A673 (cell line): Measurements from ENCODE around the gene ERP44. TPM values are rescaled to one million over a fixed set of nuclear protein-coding genes. Genes with fewer than 3 reads are reported as not detected.
"Not testable (repeated sequence)": the region's sequence is repeated elsewhere in the genome, so short reads cannot be mapped to it uniquely, and the experiment has no call there.

Experiments
- BruUV-seq: library from RNA; stranded (reverse); fragments of 400-500 nt; replicated peaks from 2 replicates; lab custom pipeline; 2021; lab: Mats Ljungman, UMichigan
- CTCF ChIA-PET: fragments of 300-600 bp; sonication (Branson Sonifier 250); formaldehyde crosslinking; loops from one replicate; lab custom pipeline; 2022; ENCODE audit warnings: antibody characterized with exemption; lab: Charles Lee
- POLR2A ChIA-PET: fragments of 300-600 bp; sonication (Branson Sonifier 250); formaldehyde crosslinking; loops from one replicate; lab custom pipeline; 2022; ENCODE audit warnings: antibody characterized with exemption; ENCODE audit not compliant: low non-redundant PET; lab: Charles Lee
- DNase-seq: peaks from one replicate; pipeline ENCODE4 v3.0.0-alpha.2; 2015; ENCODE audit warnings: low spot score
- H3K27ac ChIP-seq: fragments of 200-600 bp; sonication (generic); 2 replicates; pipeline ENCODE4 v1.5.1; 2016; ENCODE audit warnings: mixed run types, low read depth, mild to moderate bottlenecking, mixed read lengths, antibody characterized with exemption, low read length; ENCODE audit not compliant: poor library complexity, severe bottlenecking
- H3K27me3 ChIP-seq: fragments of 200-600 bp; sonication (generic); replicated peaks from 2 replicates; pipeline ENCODE4 v1.6.1; 2017; ENCODE audit warnings: mixed run types, low read depth, mild to moderate bottlenecking, mixed read lengths, antibody characterized with exemption, low read length; ENCODE audit not compliant: insufficient read depth, poor library complexity
- H3K36me3 ChIP-seq: fragments of 200-600 bp; sonication (generic); 2 replicates; pipeline ENCODE4 v1.6.1; 2016; ENCODE audit warnings: mixed run types, mild to moderate bottlenecking, mixed read lengths, antibody characterized with exemption, low read length; ENCODE audit not compliant: insufficient read depth, poor library complexity, severe bottlenecking
- H3K4me1 ChIP-seq: fragments of 200-600 bp; sonication (generic); 2 replicates; pipeline ENCODE4 v1.6.1; 2017; ENCODE audit warnings: mixed run types, mild to moderate bottlenecking, mixed read lengths, antibody characterized with exemption, low read length; ENCODE audit not compliant: insufficient read depth, poor library complexity, severe bottlenecking
- H3K4me3 ChIP-seq: fragments of 200-600 bp; sonication (generic); 2 replicates; pipeline ENCODE4 v1.5.1; 2016; ENCODE audit warnings: low read depth, mixed run types, mild to moderate bottlenecking, mixed read lengths, low read length; ENCODE audit not compliant: poor library complexity, severe bottlenecking
- H3K9me3 ChIP-seq: fragments of 200-600 bp; sonication (generic); 2 replicates; pipeline ENCODE4 v1.6.1; 2016; ENCODE audit warnings: mixed run types, low read depth, mild to moderate bottlenecking, mixed read lengths, antibody characterized with exemption, low read length; ENCODE audit not compliant: poor library complexity, severe bottlenecking
- EZH2 ChIP-seq: fragments of 200-600 bp; sonication (generic); IDR thresholded peaks from 2 replicates; pipeline ENCODE4 v1.6.1; 2017; ENCODE audit warnings: borderline replicate concordance, low read depth, mild to moderate bottlenecking, mixed read lengths, antibody characterized with exemption, low read length; ENCODE audit not compliant: poor library complexity, severe bottlenecking
- intact Hi-C: fragments of 100-400 bp; cut with micrococcal nuclease; formaldehyde crosslinking; loops from one replicate; pipeline ENCODE4 v1.10.0; 2022; ENCODE audit not compliant: unreplicated experiment
- total RNA-seq: library from RNA; stranded (reverse); gene quantifications from 2 replicates; pipeline ENCODE4 v1.2.3, GENCODE V29; 2021
- TF ChIP-seq, protein P1 (sequence below): fragments of 300-800, 200-600 bp; sonication (generic); conservative IDR thresholded peaks from 2 replicates; pipeline ENCODE4 v1.5.1; 2017; ENCODE audit warnings: low read depth, mild to moderate bottlenecking, antibody characterized with exemption, low read length, moderate library complexity, mixed read lengths

Gene ERP44
- total RNA-seq, 1 experiment from 2014 or later, result 16.8 TPM

- H3K27me3 ChIP-seq, BruUV-seq, H3K9me3 ChIP-seq, H3K4me3 ChIP-seq, H3K27ac ChIP-seq, DNase-seq, intact Hi-C loops, H3K36me3 ChIP-seq, POLR2A ChIA-PET, CTCF ChIA-PET, H3K4me1 ChIP-seq: not testable (repeated sequence)
- TF ChIP-seq, protein P1, sequence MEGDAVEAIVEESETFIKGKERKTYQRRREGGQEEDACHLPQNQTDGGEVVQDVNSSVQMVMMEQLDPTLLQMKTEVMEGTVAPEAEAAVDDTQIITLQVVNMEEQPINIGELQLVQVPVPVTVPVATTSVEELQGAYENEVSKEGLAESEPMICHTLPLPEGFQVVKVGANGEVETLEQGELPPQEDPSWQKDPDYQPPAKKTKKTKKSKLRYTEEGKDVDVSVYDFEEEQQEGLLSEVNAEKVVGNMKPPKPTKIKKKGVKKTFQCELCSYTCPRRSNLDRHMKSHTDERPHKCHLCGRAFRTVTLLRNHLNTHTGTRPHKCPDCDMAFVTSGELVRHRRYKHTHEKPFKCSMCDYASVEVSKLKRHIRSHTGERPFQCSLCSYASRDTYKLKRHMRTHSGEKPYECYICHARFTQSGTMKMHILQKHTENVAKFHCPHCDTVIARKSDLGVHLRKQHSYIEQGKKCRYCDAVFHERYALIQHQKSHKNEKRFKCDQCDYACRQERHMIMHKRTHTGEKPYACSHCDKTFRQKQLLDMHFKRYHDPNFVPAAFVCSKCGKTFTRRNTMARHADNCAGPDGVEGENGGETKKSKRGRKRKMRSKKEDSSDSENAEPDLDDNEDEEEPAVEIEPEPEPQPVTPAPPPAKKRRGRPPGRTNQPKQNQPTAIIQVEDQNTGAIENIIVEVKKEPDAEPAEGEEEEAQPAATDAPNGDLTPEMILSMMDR, result peak; percentile 24; the same call in 1 of the 2 replicates
Measured at GRCh38 chr9:100136799-100137198, 38.0 kb upstream of the ERP44 start.

GRCh38 chr9:100134731-100135130 is 35.9 kb upstream of the ERP44 start:
- no TSS peak for BruUV-seq
- intact Hi-C loops, result no loop called here
- Histone ChIP-seq H3K4me3 (no peak overlapping the region), H3K36me3 (no peaks in the 10 kb centered on the region), H3K27ac (no peak overlapping the region), H3K9me3 (no peaks in the 10 kb centered on the region), H3K27me3 (no peaks in the 10 kb centered on the region), H3K4me1 (no peaks in the 10 kb centered on the region)
- no peak for DNase-seq
- POLR2A ChIA-PET, result no interaction called here
- CTCF ChIA-PET, result no interaction called here
- TF ChIP-seq, protein P1, result no peak
- TF ChIP-seq EZH2, result no peak

DNA sequence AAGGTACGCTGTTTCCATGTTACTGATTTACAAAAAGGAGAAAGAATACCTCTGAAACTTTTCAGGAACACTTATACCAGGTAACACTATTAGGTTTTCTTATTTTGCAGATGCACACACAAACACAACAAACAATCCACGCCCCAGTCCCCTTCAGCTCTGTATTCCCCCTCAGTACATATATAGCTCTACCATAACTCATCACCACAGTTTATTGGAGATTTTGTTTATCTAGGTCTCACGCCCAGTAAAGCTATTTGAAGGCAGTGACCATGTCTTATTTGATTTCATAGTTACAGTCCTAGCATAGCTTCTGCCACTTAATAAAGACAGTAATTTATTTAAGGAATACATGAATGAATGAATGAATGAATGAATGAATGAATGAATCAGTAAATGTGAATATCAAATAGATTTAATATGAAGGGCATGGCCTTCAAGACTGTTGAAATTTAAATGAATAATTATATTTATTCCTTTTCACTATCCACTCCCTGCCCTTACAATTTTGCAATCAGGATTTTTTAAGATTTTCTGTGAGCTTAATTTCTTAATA is 33.2 kb upstream of the ERP44 start:
- no TSS peak for BruUV-seq
- no peak overlapping the region for H3K27ac ChIP-seq
- CTCF ChIA-PET, result no interaction called here
- no peak overlapping the region for H3K4me3 ChIP-seq
- TF ChIP-seq, protein P1, result no peak
- TF ChIP-seq EZH2, result no peak
- H3K36me3 ChIP-seq, result no peaks in the 10 kb centered on the region
- no peak for DNase-seq
- no peaks in the 10 kb centered on the region for H3K27me3 ChIP-seq
- H3K4me1 ChIP-seq, result peaks cover 11% of the 10 kb centered on the region
- no peaks in the 10 kb centered on the region for H3K9me3 ChIP-seq
- intact Hi-C loops, result no loop called here
- POLR2A ChIA-PET, result no interaction called here
